ENCODE data around the gene FRRS1. TPM values are rescaled to one million over a fixed set of nuclear protein-coding genes. Genes with fewer than 3 reads are reported as not detected.

FRRS1 gene
- total RNA-seq, 1 donor from 2014 or later = 4.3 TPM

- Mint-ChIP-seq H3K4me3 (ENCODE audit: unreplicated experiment) (no peak overlapping the region), H3K9me3 (ENCODE audit: unreplicated experiment) (no peaks in the 10 kb centered on the region), H3K27me3 (ENCODE audit: unreplicated experiment) (no peaks in the 10 kb centered on the region), H3K4me1 (ENCODE audit: unreplicated experiment) (peaks cover 3% of the 10 kb centered on the region), H3K27ac (ENCODE audit: unreplicated experiment) (no peak overlapping the region), H3K36me3 (ENCODE audit: unreplicated experiment) (no peaks in the 10 kb centered on the region)
- TF ChIP-seq, protein P1, sequence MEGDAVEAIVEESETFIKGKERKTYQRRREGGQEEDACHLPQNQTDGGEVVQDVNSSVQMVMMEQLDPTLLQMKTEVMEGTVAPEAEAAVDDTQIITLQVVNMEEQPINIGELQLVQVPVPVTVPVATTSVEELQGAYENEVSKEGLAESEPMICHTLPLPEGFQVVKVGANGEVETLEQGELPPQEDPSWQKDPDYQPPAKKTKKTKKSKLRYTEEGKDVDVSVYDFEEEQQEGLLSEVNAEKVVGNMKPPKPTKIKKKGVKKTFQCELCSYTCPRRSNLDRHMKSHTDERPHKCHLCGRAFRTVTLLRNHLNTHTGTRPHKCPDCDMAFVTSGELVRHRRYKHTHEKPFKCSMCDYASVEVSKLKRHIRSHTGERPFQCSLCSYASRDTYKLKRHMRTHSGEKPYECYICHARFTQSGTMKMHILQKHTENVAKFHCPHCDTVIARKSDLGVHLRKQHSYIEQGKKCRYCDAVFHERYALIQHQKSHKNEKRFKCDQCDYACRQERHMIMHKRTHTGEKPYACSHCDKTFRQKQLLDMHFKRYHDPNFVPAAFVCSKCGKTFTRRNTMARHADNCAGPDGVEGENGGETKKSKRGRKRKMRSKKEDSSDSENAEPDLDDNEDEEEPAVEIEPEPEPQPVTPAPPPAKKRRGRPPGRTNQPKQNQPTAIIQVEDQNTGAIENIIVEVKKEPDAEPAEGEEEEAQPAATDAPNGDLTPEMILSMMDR (IDR thresholded peaks at IDR 0.05) = no peak
- DNase-seq (ENCODE audit: extremely low spot score, unreplicated experiment) = no peak
Observed at GRCh38 chr1:99748419-99748818, 18.0 kb downstream of the FRRS1 start.

- Mint-ChIP-seq H3K27ac (ENCODE audit: unreplicated experiment) (no peak overlapping the region), H3K9me3 (ENCODE audit: unreplicated experiment) (no peaks in the 10 kb centered on the region), H3K4me3 (ENCODE audit: unreplicated experiment) (no peak overlapping the region), H3K27me3 (ENCODE audit: unreplicated experiment) (no peaks in the 10 kb centered on the region), H3K4me1 (ENCODE audit: unreplicated experiment) (no peaks in the 10 kb centered on the region), H3K36me3 (ENCODE audit: unreplicated experiment) (peaks cover 5% of the 10 kb centered on the region)
- no peak for DNase-seq (ENCODE audit: extremely low spot score, unreplicated experiment)
- TF ChIP-seq, protein P1 (IDR thresholded peaks at IDR 0.05) = no peak
Observed at GRCh38 chr1:99745684-99746083, 20.8 kb downstream of the FRRS1 start.

GRCh38 chr1:99745061-99745460 lies 21.4 kb downstream of the FRRS1 start:
- Mint-ChIP-seq H3K4me1 (ENCODE audit: unreplicated experiment) (no peaks in the 10 kb centered on the region), H3K4me3 (ENCODE audit: unreplicated experiment) (no peak overlapping the region), H3K27ac (ENCODE audit: unreplicated experiment) (no peak overlapping the region), H3K9me3 (ENCODE audit: unreplicated experiment) (no peaks in the 10 kb centered on the region), H3K27me3 (ENCODE audit: unreplicated experiment) (no peaks in the 10 kb centered on the region), H3K36me3 (ENCODE audit: unreplicated experiment) (peaks cover 5% of the 10 kb centered on the region)
- no peak for DNase-seq (ENCODE audit: extremely low spot score, unreplicated experiment)
- TF ChIP-seq, protein P1 (IDR thresholded peaks at IDR 0.05) = no peak

DNA sequence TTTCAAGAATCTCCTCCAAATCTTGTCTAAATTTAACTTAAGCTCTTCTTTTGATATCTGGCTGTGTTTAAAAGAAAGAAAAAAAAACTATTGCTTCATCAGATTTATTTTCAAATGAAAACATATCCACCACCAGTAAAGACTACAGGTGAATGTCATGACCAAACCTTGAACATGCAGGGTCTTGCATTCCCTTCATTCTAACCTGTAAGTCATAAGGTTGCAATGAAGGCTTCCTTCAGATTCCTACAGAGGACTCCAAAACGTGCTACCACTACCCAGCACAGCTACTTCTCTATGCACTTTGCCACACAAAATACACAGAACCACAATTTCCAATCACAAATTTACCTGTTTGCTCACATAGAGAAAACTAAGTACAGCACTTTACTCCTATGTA lies 26.3 kb downstream of the FRRS1 start:
- TF ChIP-seq, protein P1 (IDR thresholded peaks at IDR 0.05) = no peak
- Mint-ChIP-seq H3K27ac (ENCODE audit: unreplicated experiment) (no peak overlapping the region), H3K36me3 (ENCODE audit: unreplicated experiment) (peaks cover 5% of the 10 kb centered on the region), H3K4me3 (ENCODE audit: unreplicated experiment) (no peak overlapping the region), H3K9me3 (ENCODE audit: unreplicated experiment) (no peaks in the 10 kb centered on the region), H3K27me3 (ENCODE audit: unreplicated experiment) (no peaks in the 10 kb centered on the region), H3K4me1 (ENCODE audit: unreplicated experiment) (peaks cover 6% of the 10 kb centered on the region)
- DNase-seq (ENCODE audit: extremely low spot score, unreplicated experiment) = no peak

- Mint-ChIP-seq H3K27ac (ENCODE audit: unreplicated experiment) (no peak overlapping the region), H3K36me3 (ENCODE audit: unreplicated experiment) (peaks cover 5% of the 10 kb centered on the region), H3K4me1 (ENCODE audit: unreplicated experiment) (peaks cover 6% of the 10 kb centered on the region), H3K4me3 (ENCODE audit: unreplicated experiment) (no peak overlapping the region), H3K27me3 (ENCODE audit: unreplicated experiment) (no peaks in the 10 kb centered on the region), H3K9me3 (ENCODE audit: unreplicated experiment) (no peaks in the 10 kb centered on the region)
- DNase-seq (ENCODE audit: extremely low spot score, unreplicated experiment) = no peak
- TF ChIP-seq, protein P1 (IDR thresholded peaks at IDR 0.05) = no peak
Observed at GRCh38 chr1:99738858-99739465, 27.5 kb downstream of the FRRS1 start.
